Chondrocyte (in vitro differentiated cells): ENCODE measurements around the gene COPS2. TPM values are rescaled to one million over a fixed set of nuclear protein-coding genes. Genes with fewer than 3 reads are reported as not detected.

Source experiments
- DNase-seq: peaks from one replicate; pipeline ENCODE4 v3.0.0; 2021; ENCODE audit warnings: mixed read lengths, low spot score
- H3K27ac Mint-ChIP-seq: one replicate; pipeline ENCODE4 v1.8.0; 2021; ENCODE audit warnings: mild to moderate bottlenecking, moderate library complexity, mixed read lengths; ENCODE audit not compliant: unreplicated experiment
- H3K27me3 Mint-ChIP-seq: 2 replicates; pipeline ENCODE4 v1.8.0; 2021; ENCODE audit warnings: low read depth, mixed read lengths
- H3K36me3 Mint-ChIP-seq: 2 replicates; pipeline ENCODE4 v1.8.0; 2021; ENCODE audit warnings: low read depth, mixed read lengths
- H3K4me1 Mint-ChIP-seq: 2 replicates; pipeline ENCODE4 v1.8.0; 2021; ENCODE audit warnings: low read depth, mild to moderate bottlenecking, mixed read lengths
- H3K4me3 Mint-ChIP-seq: one replicate; pipeline ENCODE4 v1.8.0; 2021; ENCODE audit warnings: mild to moderate bottlenecking, moderate library complexity, mixed read lengths; ENCODE audit not compliant: unreplicated experiment
- H3K9me3 Mint-ChIP-seq: 2 replicates; pipeline ENCODE4 v1.8.0; 2021; ENCODE audit warnings: low read depth, mixed read lengths
- total RNA-seq: library from RNA; stranded (reverse); gene quantifications from 3 replicates; pipeline ENCODE4 v1.2.1, GENCODE V29; 2021
- TF ChIP-seq, protein P1 (sequence below): fragments of 200-600 bp; sonication (generic); IDR thresholded peaks from 2 replicates; pipeline ENCODE4 v1.5.0; 2021; ENCODE audit warnings: antibody characterized with exemption, mild to moderate bottlenecking, moderate library complexity

Gene COPS2
- total RNA-seq, 1 donor from 2014 or later, result 67.2 TPM

DNA sequence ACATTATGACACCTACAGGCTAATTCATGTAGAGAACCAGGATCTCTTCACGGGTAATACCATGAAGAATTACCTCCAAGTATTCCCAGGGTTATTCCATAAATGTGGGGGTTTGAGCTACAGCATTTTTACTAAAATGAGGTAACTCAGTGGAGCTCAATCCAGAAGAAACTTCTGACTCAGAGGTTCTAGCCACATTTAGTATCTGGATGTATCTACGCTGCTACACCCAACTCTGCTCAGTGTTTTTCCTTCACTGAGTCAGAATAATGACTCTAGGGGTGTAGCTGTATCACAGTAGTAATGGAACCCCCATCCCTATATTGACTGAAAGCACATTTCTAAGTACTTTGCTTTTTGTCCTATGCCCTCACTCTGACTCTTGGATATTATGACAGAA lies 52.4 kb downstream of the COPS2 start:
- TF ChIP-seq, protein P1, sequence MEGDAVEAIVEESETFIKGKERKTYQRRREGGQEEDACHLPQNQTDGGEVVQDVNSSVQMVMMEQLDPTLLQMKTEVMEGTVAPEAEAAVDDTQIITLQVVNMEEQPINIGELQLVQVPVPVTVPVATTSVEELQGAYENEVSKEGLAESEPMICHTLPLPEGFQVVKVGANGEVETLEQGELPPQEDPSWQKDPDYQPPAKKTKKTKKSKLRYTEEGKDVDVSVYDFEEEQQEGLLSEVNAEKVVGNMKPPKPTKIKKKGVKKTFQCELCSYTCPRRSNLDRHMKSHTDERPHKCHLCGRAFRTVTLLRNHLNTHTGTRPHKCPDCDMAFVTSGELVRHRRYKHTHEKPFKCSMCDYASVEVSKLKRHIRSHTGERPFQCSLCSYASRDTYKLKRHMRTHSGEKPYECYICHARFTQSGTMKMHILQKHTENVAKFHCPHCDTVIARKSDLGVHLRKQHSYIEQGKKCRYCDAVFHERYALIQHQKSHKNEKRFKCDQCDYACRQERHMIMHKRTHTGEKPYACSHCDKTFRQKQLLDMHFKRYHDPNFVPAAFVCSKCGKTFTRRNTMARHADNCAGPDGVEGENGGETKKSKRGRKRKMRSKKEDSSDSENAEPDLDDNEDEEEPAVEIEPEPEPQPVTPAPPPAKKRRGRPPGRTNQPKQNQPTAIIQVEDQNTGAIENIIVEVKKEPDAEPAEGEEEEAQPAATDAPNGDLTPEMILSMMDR, result no peak
- H3K4me3 Mint-ChIP-seq, result no peak overlapping the region
- no peaks in the 10 kb centered on the region for H3K4me1 Mint-ChIP-seq
- H3K9me3 Mint-ChIP-seq, result no peaks in the 10 kb centered on the region
- H3K36me3 Mint-ChIP-seq, result peaks cover 11% of the 10 kb centered on the region
- H3K27ac Mint-ChIP-seq, result no peak overlapping the region
- no peaks in the 10 kb centered on the region for H3K27me3 Mint-ChIP-seq
- DNase-seq, result no peak

DNA sequence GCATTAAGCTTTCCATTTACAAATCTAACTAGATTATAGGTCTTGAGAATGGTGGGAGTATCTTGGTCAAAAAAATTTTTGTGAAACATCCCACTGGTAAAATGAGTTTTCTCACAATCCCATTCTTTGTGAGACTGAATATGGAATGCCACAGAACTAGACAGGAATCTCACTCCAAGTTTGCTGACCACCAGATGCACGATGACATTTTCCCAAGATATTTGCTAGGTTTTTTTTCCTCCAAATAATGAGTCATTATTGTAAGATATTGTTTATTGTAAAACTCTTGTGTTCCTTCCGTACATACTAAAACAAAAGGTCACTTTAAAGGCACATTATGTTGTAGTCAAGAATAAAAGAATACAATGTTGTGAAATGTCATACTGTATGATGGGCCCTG lies 53.9 kb downstream of the COPS2 start:
- Mint-ChIP-seq H3K36me3 (peaks cover 11% of the 10 kb centered on the region), H3K27me3 (no peaks in the 10 kb centered on the region), H3K4me1 (no peaks in the 10 kb centered on the region), H3K27ac (no peak overlapping the region), H3K4me3 (no peak overlapping the region), H3K9me3 (no peaks in the 10 kb centered on the region)
- DNase-seq, result no peak
- TF ChIP-seq, protein P1, result no peak

DNA sequence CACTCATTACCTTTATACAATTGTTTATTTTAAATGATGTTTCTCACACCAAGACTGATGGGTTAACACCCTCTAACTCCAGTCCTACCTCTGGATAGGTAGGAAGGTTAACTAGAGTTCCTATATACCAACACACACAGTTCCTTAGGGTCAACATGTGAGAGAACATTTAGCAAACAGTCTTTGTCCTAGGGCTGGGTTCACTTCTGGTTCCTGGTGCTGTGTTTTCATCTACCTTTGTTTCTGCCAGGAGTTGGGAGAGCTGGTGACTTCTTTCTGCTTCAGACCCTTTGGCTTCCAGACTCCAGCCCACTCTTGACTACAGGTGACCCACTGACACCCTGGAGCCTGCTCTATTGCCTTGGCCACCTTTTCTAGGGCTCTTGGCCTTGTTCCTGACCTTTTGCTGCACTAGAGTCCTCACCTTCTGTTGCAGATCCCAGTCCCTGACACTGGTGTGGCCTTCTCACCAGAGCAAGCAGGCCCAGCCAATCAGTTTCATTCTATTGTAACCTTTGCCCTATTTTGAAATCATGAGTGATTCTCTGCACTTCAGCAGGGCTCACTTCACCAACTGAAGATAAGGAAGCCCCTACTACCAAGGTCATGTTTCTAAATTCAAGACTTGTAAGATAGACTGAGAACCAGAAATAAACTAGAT lies 59.2 kb downstream of the COPS2 start:
- Mint-ChIP-seq H3K27ac (no peak overlapping the region), H3K36me3 (peaks cover 4% of the 10 kb centered on the region), H3K27me3 (no peaks in the 10 kb centered on the region), H3K4me1 (no peaks in the 10 kb centered on the region), H3K4me3 (no peak overlapping the region), H3K9me3 (no peaks in the 10 kb centered on the region)
- TF ChIP-seq, protein P1, result no peak
- no peak for DNase-seq

DNA sequence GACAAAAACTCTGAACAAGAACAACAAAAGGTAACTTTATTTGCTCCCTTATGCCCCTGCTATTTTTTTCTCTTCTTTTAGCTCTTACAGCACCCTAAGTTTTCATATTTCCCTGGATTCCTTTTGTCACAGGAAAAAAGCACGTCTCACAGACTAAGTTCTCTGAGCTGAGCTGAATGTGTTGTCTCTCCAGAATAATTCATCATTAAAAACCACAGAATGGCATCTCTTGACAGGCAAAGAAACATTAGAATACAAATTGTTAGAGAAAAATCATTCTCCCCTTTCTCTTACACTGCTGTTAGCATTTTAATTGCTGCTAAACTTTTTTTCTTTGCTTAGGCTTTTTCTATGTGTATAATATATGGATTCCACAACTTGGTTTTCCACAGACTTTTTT lies 60.5 kb downstream of the COPS2 start:
- Mint-ChIP-seq H3K4me1 (no peaks in the 10 kb centered on the region), H3K27me3 (no peaks in the 10 kb centered on the region), H3K27ac (no peak overlapping the region)

DNA sequence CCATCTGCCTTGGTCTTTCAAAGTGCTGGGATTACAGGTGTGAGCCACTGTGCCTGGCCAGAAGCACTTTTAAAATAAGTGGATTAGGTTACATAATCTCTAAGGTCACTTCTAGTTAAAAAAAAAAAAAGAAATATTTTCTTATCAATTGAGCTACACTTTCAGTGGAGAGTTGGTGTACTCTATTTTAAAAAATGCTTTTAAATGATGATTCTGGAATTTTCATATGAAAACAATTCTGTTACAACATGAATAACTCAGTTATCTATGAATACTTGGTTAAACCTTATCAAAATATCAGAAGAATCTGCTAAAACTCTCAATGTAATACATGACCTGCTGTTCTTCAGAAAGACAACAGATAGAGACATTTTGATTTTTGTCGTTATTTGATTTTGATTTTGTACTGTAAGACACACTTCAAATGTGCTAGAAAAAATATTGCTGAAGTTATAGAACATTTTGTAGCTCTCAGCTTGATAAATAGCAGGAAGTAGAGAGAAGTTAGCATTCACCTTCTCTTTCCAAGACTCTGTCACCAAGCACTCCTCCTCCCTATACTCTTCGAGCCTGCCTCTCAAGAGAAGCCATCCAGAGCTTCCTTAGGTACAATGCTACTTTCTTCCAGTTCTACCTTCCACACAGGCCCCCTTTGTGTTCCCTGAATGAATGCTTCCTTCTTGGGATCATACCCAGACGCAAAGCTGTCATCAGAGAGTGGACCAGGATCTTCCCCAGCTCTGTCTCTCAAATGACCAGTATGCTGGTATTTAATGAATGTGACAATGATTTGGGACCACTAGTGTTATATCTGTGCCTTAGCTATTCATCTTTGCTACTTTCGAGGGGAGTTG lies 61.9 kb downstream of the COPS2 start:
- no peaks in the 10 kb centered on the region for H3K36me3 Mint-ChIP-seq
- H3K27ac Mint-ChIP-seq, result no peak overlapping the region
- H3K4me3 Mint-ChIP-seq, result no peak overlapping the region
- H3K9me3 Mint-ChIP-seq, result no peaks in the 10 kb centered on the region
- DNase-seq, result no peak
- no peaks in the 10 kb centered on the region for H3K27me3 Mint-ChIP-seq
- H3K4me1 Mint-ChIP-seq, result no peaks in the 10 kb centered on the region
- TF ChIP-seq, protein P1, result no peak

More for the DNA sequence above, 60.5 kb downstream of the COPS2 start:
- TF ChIP-seq, protein P1, result no peak
- DNase-seq, result no peak
- H3K9me3 Mint-ChIP-seq, result no peaks in the 10 kb centered on the region
- no peak overlapping the region for H3K4me3 Mint-ChIP-seq
- no peaks in the 10 kb centered on the region for H3K36me3 Mint-ChIP-seq
